ENCODE data around the gene ADARB1. TPM values are rescaled to one million over a fixed set of nuclear protein-coding genes. Genes with fewer than 3 reads are reported as not detected.

Gene ADARB1
- total and polyA plus RNA-seq, 2 experiments from 2014 or later: 4.8 to 14.8 TPM

- TF ChIP-seq ZNF462 (CRISPR knock-in tag; IDR thresholded peaks at IDR 0.05) (no peak), CREB1 (CRISPR knock-in tag; IDR thresholded peaks at IDR 0.05; ENCODE audit: low read depth) (no peak), POLR2AphosphoS5 (IDR thresholded peaks at IDR 0.05; ENCODE audit: low read depth) (no peak), NANOG (IDR thresholded peaks at IDR 0.05; ENCODE audit: borderline replicate concordance) (no peak), ETS1 (IDR thresholded peaks at IDR 0.05) (no peak), EZH2phosphoT487 (IDR thresholded peaks at IDR 0.05; ENCODE audit: unreplicated experiment) (no peak), JUNB (IDR thresholded peaks at IDR 0.05; ENCODE audit: unreplicated experiment) (no peak)
Observed at GRCh38 chr21:45116066-45116465, 41.7 kb downstream of the ADARB1 start (continued).

DNA sequence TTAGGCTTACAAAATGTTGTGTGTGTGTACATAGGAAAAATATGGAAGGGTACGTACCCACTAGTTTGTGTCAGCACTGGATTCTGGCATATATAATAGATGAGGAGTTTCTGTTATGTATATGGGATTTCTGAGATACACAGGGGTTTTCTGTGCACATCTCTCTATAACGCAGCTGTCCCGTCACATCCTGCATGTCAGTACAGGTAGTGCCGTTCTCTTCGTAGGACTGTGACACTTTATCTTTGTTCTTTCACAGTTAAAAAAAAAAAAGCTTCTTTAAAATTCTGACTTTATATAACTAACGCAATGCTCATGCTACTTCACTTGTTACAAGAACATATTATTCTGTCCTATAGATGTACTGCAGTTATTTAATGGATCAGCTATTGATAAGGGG lies 42.9 kb downstream of the ADARB1 start:
- no peaks in the 10 kb centered on the region for H3K79me2 ChIP-seq (replicated peaks; ENCODE audit: insufficient read depth)
- Mint-ChIP-seq H3K4me3 (no peak overlapping the region), H3K36me3 (ENCODE audit: low read depth) (no peaks in the 10 kb centered on the region), H3K4me1 (no peaks in the 10 kb centered on the region; the same call in 1 of the 3 replicates), H3K27ac (no peak overlapping the region), H3K27me3 (ENCODE audit: insufficient read depth, low read depth, poor library complexity) (peaks cover 1% of the 10 kb centered on the region), H3K9me3 (no peaks in the 10 kb centered on the region)
- no peaks in the 10 kb centered on the region for H3K4me1 ChIP-seq (ENCODE audit: insufficient read depth)
- ATAC-seq (no peak), DNase-seq (ENCODE audit: low spot score) (no peak)
- H2AFZ ChIP-seq: no peak overlapping the region
- H4K20me1 ChIP-seq (replicated peaks; ENCODE audit: insufficient read depth): peaks cover 5% of the 10 kb centered on the region; the same call in 1 of the 2 replicates
- H3K36me3 ChIP-seq (ENCODE audit: insufficient read depth): no peaks in the 10 kb centered on the region
- no peak overlapping the region for H3K27ac ChIP-seq (ENCODE audit: low read depth)
- no peak overlapping the region for H3K4me2 ChIP-seq
- H3K4me3 ChIP-seq: no peak overlapping the region
- no peaks in the 10 kb centered on the region for H3K27me3 ChIP-seq (ENCODE audit: insufficient read depth)
- no peaks in the 10 kb centered on the region for H3K9me2 ChIP-seq (ENCODE audit: insufficient read depth)
- no peaks in the 10 kb centered on the region for H3F3A ChIP-seq (replicated peaks; ENCODE audit: low read depth)
- no peak for TF ChIP-seq EZH2phosphoT487 (IDR thresholded peaks at IDR 0.05; ENCODE audit: unreplicated experiment)
- no peak for TF ChIP-seq EZH2 (IDR thresholded peaks at IDR 0.05; ENCODE audit: low read depth, unreplicated experiment)
- TF ChIP-seq CREB1 (CRISPR knock-in tag; IDR thresholded peaks at IDR 0.05; ENCODE audit: low read depth): no peak
- no peak for TF ChIP-seq NANOG (IDR thresholded peaks at IDR 0.05; ENCODE audit: borderline replicate concordance)
- no peak for TF ChIP-seq STAT1 (IDR thresholded peaks at IDR 0.05; ENCODE audit: unreplicated experiment)
- no peak for TF ChIP-seq REST (IDR thresholded peaks at IDR 0.05; ENCODE audit: unreplicated experiment)
- TF ChIP-seq, protein P1, sequence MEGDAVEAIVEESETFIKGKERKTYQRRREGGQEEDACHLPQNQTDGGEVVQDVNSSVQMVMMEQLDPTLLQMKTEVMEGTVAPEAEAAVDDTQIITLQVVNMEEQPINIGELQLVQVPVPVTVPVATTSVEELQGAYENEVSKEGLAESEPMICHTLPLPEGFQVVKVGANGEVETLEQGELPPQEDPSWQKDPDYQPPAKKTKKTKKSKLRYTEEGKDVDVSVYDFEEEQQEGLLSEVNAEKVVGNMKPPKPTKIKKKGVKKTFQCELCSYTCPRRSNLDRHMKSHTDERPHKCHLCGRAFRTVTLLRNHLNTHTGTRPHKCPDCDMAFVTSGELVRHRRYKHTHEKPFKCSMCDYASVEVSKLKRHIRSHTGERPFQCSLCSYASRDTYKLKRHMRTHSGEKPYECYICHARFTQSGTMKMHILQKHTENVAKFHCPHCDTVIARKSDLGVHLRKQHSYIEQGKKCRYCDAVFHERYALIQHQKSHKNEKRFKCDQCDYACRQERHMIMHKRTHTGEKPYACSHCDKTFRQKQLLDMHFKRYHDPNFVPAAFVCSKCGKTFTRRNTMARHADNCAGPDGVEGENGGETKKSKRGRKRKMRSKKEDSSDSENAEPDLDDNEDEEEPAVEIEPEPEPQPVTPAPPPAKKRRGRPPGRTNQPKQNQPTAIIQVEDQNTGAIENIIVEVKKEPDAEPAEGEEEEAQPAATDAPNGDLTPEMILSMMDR (conservative IDR thresholded peaks at IDR 0.05; ENCODE audit: low read depth in 2 of 2): no peak
- TF ChIP-seq ETS1 (IDR thresholded peaks at IDR 0.05): no peak
